MM.1S (cell line): ENCODE results near the gene GPS1.

Source experiments
- DNase-seq: peaks from one replicate; pipeline ENCODE4 v3.0.0-alpha.2; 2015
- H2AFZ ChIP-seq: fragments of 300-600 bp; sonication (generic); 2 replicates; pipeline ENCODE4 v1.6.0; 2016; ENCODE audit warnings: antibody characterized with exemption, low read length
- H3F3A ChIP-seq: fragments of 300-600 bp; sonication (generic); 2 replicates; pipeline ENCODE4 v1.6.1; 2016; ENCODE audit warnings: mild to moderate bottlenecking, antibody characterized with exemption, low read length, moderate library complexity, mixed read lengths; ENCODE audit not compliant: insufficient read depth
- H3K27ac ChIP-seq: fragments of 300-600 bp; sonication (generic); 2 replicates; pipeline ENCODE4 v1.5.1; 2016; ENCODE audit warnings: mild to moderate bottlenecking, low read length
- H3K27me3 ChIP-seq: fragments of 300-600 bp; sonication (generic); replicated peaks from 2 replicates; pipeline ENCODE4 v1.6.0; 2016; ENCODE audit warnings: low read length; ENCODE audit not compliant: insufficient read depth
- H3K36me3 ChIP-seq: fragments of 300-600 bp; sonication (generic); replicated peaks from 2 replicates; pipeline ENCODE4 v1.6.1; 2016; ENCODE audit warnings: mild to moderate bottlenecking, low read length, mixed read lengths; ENCODE audit not compliant: insufficient read depth
- H3K4me1 ChIP-seq: fragments of 300-600 bp; sonication (generic); 2 replicates; pipeline ENCODE4 v1.6.1; 2016; ENCODE audit warnings: low read length, mixed read lengths
- H3K4me2 ChIP-seq: fragments of 300-600 bp; sonication (generic); 2 replicates; pipeline ENCODE4 v1.6.0; 2016; ENCODE audit warnings: low read depth, low read length
- H3K4me3 ChIP-seq: fragments of 300-600 bp; sonication (generic); 2 replicates; pipeline ENCODE4 v1.5.1; 2016; ENCODE audit warnings: low read length, mixed read lengths
- H3K79me2 ChIP-seq: fragments of 300-600 bp; sonication (generic); 2 replicates; pipeline ENCODE4 v1.6.1; 2016; ENCODE audit warnings: mixed run types, low read length, mixed read lengths
- H3K9ac ChIP-seq: fragments of 300-600 bp; sonication (generic); 2 replicates; pipeline ENCODE4 v1.6.1; 2016; ENCODE audit warnings: low read length, mixed read lengths
- H3K9me2 ChIP-seq: fragments of 300-600 bp; sonication (generic); replicated peaks from 2 replicates; pipeline ENCODE4 v1.6.1; 2016; ENCODE audit warnings: mild to moderate bottlenecking, low read length, mixed read lengths; ENCODE audit not compliant: insufficient read depth
- H3K9me3 ChIP-seq: fragments of 300-600 bp; sonication (generic); replicated peaks from 2 replicates; pipeline ENCODE4 v1.6.1; 2016; ENCODE audit warnings: mild to moderate bottlenecking, low read length, mixed read lengths; ENCODE audit not compliant: insufficient read depth
- H4K20me1 ChIP-seq: fragments of 300-600 bp; sonication (generic); 2 replicates; pipeline ENCODE4 v1.6.1; 2016; ENCODE audit warnings: mild to moderate bottlenecking, low read length, moderate library complexity, mixed read lengths; ENCODE audit not compliant: insufficient read depth
- CTCF ChIP-seq: fragments of 300-600 bp; sonication (generic); IDR thresholded peaks from 2 replicates; pipeline ENCODE4 v1.5.1; 2016; ENCODE audit warnings: antibody characterized with exemption, low read length, mixed read lengths
- EZH2 ChIP-seq: fragments of 300-600 bp; sonication (generic); optimal IDR thresholded peaks from 2 replicates; pipeline ENCODE3; 2017; ENCODE audit warnings: low read depth, mild to moderate bottlenecking, antibody characterized with exemption, low read length, mixed read lengths
- EZH2phosphoT487 ChIP-seq: fragments of 300-600 bp; sonication (generic); IDR thresholded peaks from 2 replicates; pipeline ENCODE4 v1.6.1; 2018; ENCODE audit warnings: antibody characterized with exemption, low read length

Gene GPS1

GRCh38 chr17:82079001-82079677 is 27.4 kb downstream of the GPS1 start:
- H3K4me1 ChIP-seq, result no peaks in the 10 kb centered on the region
- H3K36me3 ChIP-seq, result peaks cover 11% of the 10 kb centered on the region

GRCh38 chr17:82080048-82080788 is 28.5 kb downstream of the GPS1 start:
- Histone ChIP-seq H3K36me3 (peaks cover 13% of the 10 kb centered on the region), H3K4me1 (no peaks in the 10 kb centered on the region), H3K27me3 (no peaks in the 10 kb centered on the region), H3K27ac (no peak overlapping the region), H3K79me2 (no peaks in the 10 kb centered on the region), H3K4me3 (no peak overlapping the region), H3K9me3 (no peaks in the 10 kb centered on the region), H3K9ac (no peak overlapping the region), H3F3A (peaks cover 3% of the 10 kb centered on the region; the same call in 1 of the 2 replicates), H2AFZ (no peak overlapping the region), H3K4me2 (no peak overlapping the region), H4K20me1 (no peaks in the 10 kb centered on the region), H3K9me2 (no peaks in the 10 kb centered on the region)
- TF ChIP-seq EZH2phosphoT487 (no peak), EZH2 (no peak), CTCF (no peak)
- DNase-seq, result no peak

More at GRCh38 chr17:82079001-82079677, 27.4 kb downstream of the GPS1 start:
- Histone ChIP-seq H2AFZ (no peak overlapping the region), H3K9me2 (no peaks in the 10 kb centered on the region), H3K9me3 (no peaks in the 10 kb centered on the region), H3K9ac (no peak overlapping the region), H3K4me2 (no peak overlapping the region), H3K4me3 (no peak overlapping the region), H4K20me1 (no peaks in the 10 kb centered on the region), H3F3A (peaks cover 3% of the 10 kb centered on the region; the same call in 1 of the 2 replicates), H3K27me3 (no peaks in the 10 kb centered on the region), H3K79me2 (no peaks in the 10 kb centered on the region), H3K27ac (no peak overlapping the region)
- TF ChIP-seq EZH2phosphoT487, result no peak
- no peak for TF ChIP-seq EZH2
- TF ChIP-seq CTCF, result no peak
- DNase-seq, result no peak

- no peak overlapping the region for H3K4me3 ChIP-seq
- H4K20me1 ChIP-seq, result no peaks in the 10 kb centered on the region
- H3K27ac ChIP-seq, result no peak overlapping the region
- no peak overlapping the region for H2AFZ ChIP-seq
- no peak overlapping the region for H3K4me2 ChIP-seq
- no peaks in the 10 kb centered on the region for H3K4me1 ChIP-seq
- peaks cover 3% of the 10 kb centered on the region; the same call in 1 of the 2 replicates for H3F3A ChIP-seq
- no peaks in the 10 kb centered on the region for H3K9me3 ChIP-seq
- H3K36me3 ChIP-seq, result peaks cover 13% of the 10 kb centered on the region
- no peak overlapping the region for H3K9ac ChIP-seq
- no peaks in the 10 kb centered on the region for H3K9me2 ChIP-seq
- DNase-seq, result no peak
- no peaks in the 10 kb centered on the region for H3K79me2 ChIP-seq
- TF ChIP-seq CTCF (no peak), EZH2phosphoT487 (no peak), EZH2 (no peak)
- H3K27me3 ChIP-seq, result no peaks in the 10 kb centered on the region
Measured at GRCh38 chr17:82080789-82081464, 29.2 kb downstream of the GPS1 start.
